ENCODE results near the gene NGLY1. TPM values are rescaled to one million over a fixed set of nuclear protein-coding genes. Genes with fewer than 3 reads are reported as not detected.

The NGLY1 gene
- total RNA-seq, 1 experiment from 2014 or later: 27.0 TPM

DNA sequence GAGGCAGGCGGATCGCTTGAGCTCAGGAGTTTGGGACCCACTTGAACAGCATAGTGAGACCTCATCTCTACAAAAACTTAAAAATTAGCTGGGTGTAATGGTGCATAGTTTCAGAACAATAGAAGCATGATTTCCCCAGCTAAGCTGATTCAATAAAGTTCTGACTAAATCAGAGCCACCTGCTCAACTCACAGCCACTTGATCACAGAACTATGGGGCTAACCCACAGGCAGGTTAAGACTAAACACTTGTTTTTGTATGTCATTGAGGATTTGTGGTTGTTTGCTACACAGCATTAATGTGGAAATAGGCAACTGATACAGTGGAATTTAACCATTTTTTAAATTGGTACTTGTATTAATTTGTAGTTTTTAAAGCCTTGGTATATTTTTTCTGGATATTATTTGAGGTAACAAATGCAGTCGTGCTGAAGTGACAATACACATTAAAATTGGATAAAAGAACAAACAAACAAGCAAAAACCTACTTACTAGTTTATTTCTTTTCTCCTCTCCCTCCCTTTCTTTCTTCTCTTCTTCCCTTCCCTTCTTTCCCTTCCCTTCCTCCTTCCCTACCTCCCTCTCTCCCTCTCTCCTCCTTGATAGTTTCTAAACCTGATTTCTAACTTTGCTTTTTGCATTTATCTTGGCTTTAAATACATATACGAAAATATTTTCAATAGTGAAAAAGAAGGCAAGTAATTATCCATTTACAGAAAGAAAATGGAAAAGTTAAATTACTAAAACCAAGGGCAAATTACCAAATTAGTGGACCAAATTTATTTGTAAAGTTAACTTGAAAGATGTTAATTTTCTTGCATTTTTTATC, 38.7 kb upstream of the NGLY1 start:
- Histone ChIP-seq H2AFZ (ENCODE audit: low read length) (no peak overlapping the region), H3K4me1 (ENCODE audit: insufficient read depth, low read length) (peaks cover 5% of the 10 kb centered on the region; the same call in 1 of the 2 replicates), H2BK5ac (ENCODE audit: insufficient read length, low read length) (no peak overlapping the region), H3K4ac (ENCODE audit: low read depth, low read length) (no peak overlapping the region), H3K18ac (ENCODE audit: insufficient read length, low read depth, low read length) (no peak overlapping the region), H4K8ac (replicated peaks; ENCODE audit: insufficient read length, low read depth, low read length) (no peak overlapping the region), H4K20me1 (ENCODE audit: control insufficient read depth, insufficient read depth, insufficient read length) (no peaks in the 10 kb centered on the region), H3T11ph (ENCODE audit: low read length) (no peak overlapping the region), H4K5ac (ENCODE audit: insufficient read length, low read depth, low read length) (no peak overlapping the region), H3K56ac (ENCODE audit: insufficient read length, low read depth, low read length) (no peak overlapping the region), H2BK15ac (ENCODE audit: low read depth, low read length) (no peak overlapping the region), H3K23ac (ENCODE audit: insufficient read length, low read depth, low read length) (no peak overlapping the region), H2AK5ac (ENCODE audit: insufficient read length, low read length) (no peak overlapping the region), H3K27me3 (ENCODE audit: insufficient read depth, low read length) (no peaks in the 10 kb centered on the region), H3K79me2 (ENCODE audit: insufficient read depth, low read length) (no peaks in the 10 kb centered on the region), H2BK12ac (ENCODE audit: insufficient read length, low read depth, low read length) (no peak overlapping the region), H3K27ac (ENCODE audit: insufficient read length, low read depth, low read length) (no peak overlapping the region), H3K9me3 (ENCODE audit: control insufficient read depth, low read depth, low read length) (no peaks in the 10 kb centered on the region), H4K91ac (ENCODE audit: insufficient read length, low read depth, low read length) (no peak overlapping the region), H3K23me2 (ENCODE audit: insufficient read length, low read depth, low read length, poor library complexity, severe bottlenecking) (no peaks in the 10 kb centered on the region), H3K79me1 (ENCODE audit: insufficient read depth, low read depth, low read length, poor library complexity, severe bottlenecking) (no peaks in the 10 kb centered on the region), H3K4me2 (ENCODE audit: insufficient read depth, insufficient read length, low read length) (no peak overlapping the region), H2BK120ac (ENCODE audit: low read depth, low read length, poor library complexity, severe bottlenecking) (no peak overlapping the region), H2BK20ac (ENCODE audit: low read depth, low read length, poor library complexity, severe bottlenecking) (no peak overlapping the region), H3K14ac (ENCODE audit: insufficient read depth, low read length) (no peak overlapping the region), H3K9ac (ENCODE audit: extremely low read depth, insufficient read length, low read length) (no peak overlapping the region)
- H3K27me3 Mint-ChIP-seq (ENCODE audit: low read depth): no peaks in the 10 kb centered on the region
- H3K4me1 Mint-ChIP-seq: peaks cover 14 to 21% of the 10 kb centered on the region in 2 experiments
- no peak overlapping the region for H3K4me3 Mint-ChIP-seq
- H3K9me3 Mint-ChIP-seq: no peaks in the 10 kb centered on the region
- H3K36me3 Mint-ChIP-seq (ENCODE audit: insufficient read depth in 1 of 3, low read depth in 3 of 3): no peaks in the 10 kb centered on the region; a peak in 1 of 7 replicates
- no peak overlapping the region for H3K27ac Mint-ChIP-seq
- DNase-seq: no peak
- TF ChIP-seq, protein P1, sequence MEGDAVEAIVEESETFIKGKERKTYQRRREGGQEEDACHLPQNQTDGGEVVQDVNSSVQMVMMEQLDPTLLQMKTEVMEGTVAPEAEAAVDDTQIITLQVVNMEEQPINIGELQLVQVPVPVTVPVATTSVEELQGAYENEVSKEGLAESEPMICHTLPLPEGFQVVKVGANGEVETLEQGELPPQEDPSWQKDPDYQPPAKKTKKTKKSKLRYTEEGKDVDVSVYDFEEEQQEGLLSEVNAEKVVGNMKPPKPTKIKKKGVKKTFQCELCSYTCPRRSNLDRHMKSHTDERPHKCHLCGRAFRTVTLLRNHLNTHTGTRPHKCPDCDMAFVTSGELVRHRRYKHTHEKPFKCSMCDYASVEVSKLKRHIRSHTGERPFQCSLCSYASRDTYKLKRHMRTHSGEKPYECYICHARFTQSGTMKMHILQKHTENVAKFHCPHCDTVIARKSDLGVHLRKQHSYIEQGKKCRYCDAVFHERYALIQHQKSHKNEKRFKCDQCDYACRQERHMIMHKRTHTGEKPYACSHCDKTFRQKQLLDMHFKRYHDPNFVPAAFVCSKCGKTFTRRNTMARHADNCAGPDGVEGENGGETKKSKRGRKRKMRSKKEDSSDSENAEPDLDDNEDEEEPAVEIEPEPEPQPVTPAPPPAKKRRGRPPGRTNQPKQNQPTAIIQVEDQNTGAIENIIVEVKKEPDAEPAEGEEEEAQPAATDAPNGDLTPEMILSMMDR (conservative IDR thresholded peaks at IDR 0.05): no peak
- no CpG with 5 or more reads among the region's 4 CpGs for WGBS (ENCODE audit: extremely low coverage, insufficient read length, low lambda C conversion rate)
